Activated B cell treated with CpG ODN at 0.5 μM for 24 hours (primary cell): ENCODE results near the gene QSOX2. TPM values are rescaled to one million over a fixed set of nuclear protein-coding genes. Genes with fewer than 3 reads are reported as not detected.
A peak's percentile ranks its signal among the peaks of the same experiment; 100 is the strongest.

Source experiments
- ATAC-seq: fragments of 200-7000 bp; cut with Tn5 transposase; one replicate; pipeline ENCODE4 v1.10.0; 2021; ENCODE audit warnings: low read depth, mild to moderate bottlenecking, moderate library complexity
- CTCF ChIA-PET: fragments of 350-600 bp; sonication (Branson Sonifier 250); formaldehyde crosslinking; loops from one replicate; lab custom pipeline; 2021; ENCODE audit warnings: antibody characterized with exemption; lab: Charles Lee
- POLR2A ChIA-PET: fragments of 350-600 bp; sonication (Branson Sonifier 250); formaldehyde crosslinking; loops from one replicate; lab custom pipeline; 2021; ENCODE audit warnings: antibody characterized with exemption; lab: Charles Lee
- DNase-seq: peaks from one replicate; pipeline ENCODE4 v3.0.0; 2022
- H3K27ac Mint-ChIP-seq: one replicate; pipeline ENCODE4 v1.8.0; 2020; ENCODE audit warnings: mixed read lengths
- H3K27me3 Mint-ChIP-seq: one replicate; pipeline ENCODE4 v1.8.0; 2021; ENCODE audit warnings: mixed read lengths
- H3K36me3 Mint-ChIP-seq: one replicate; pipeline ENCODE4 v1.8.0; 2021; ENCODE audit warnings: low read depth, mixed read lengths
- H3K4me1 Mint-ChIP-seq: one replicate; pipeline ENCODE4 v1.8.0; 2021; ENCODE audit warnings: mixed read lengths
- H3K4me3 Mint-ChIP-seq: one replicate; pipeline ENCODE4 v1.8.0; 2020; ENCODE audit warnings: mild to moderate bottlenecking, mixed read lengths
- H3K9me3 Mint-ChIP-seq: one replicate; pipeline ENCODE4 v1.8.0; 2020; ENCODE audit warnings: mixed read lengths
- intact Hi-C: fragments of 100-400 bp; cut with micrococcal nuclease; formaldehyde crosslinking; loops from one replicate; pipeline ENCODE4 v1.15.1; 2024
- total RNA-seq: library from RNA; stranded (reverse); gene quantifications from 2 replicates; pipeline ENCODE4 v1.2.3, GENCODE V29; 2022
- TF ChIP-seq, protein P1 (sequence below): fragments of 200-600 bp; IDR thresholded peaks from one replicate; pipeline ENCODE4 v1.8.0; 2022; ENCODE audit warnings: antibody characterized with exemption, mild to moderate bottlenecking

The QSOX2 gene
- total RNA-seq, 1 donor from 2014 or later, result 49.1 TPM

- no peak overlapping the region for H3K4me3 Mint-ChIP-seq
- no peaks in the 10 kb centered on the region for H3K9me3 Mint-ChIP-seq
- no peak for ATAC-seq
- TF ChIP-seq, protein P1, sequence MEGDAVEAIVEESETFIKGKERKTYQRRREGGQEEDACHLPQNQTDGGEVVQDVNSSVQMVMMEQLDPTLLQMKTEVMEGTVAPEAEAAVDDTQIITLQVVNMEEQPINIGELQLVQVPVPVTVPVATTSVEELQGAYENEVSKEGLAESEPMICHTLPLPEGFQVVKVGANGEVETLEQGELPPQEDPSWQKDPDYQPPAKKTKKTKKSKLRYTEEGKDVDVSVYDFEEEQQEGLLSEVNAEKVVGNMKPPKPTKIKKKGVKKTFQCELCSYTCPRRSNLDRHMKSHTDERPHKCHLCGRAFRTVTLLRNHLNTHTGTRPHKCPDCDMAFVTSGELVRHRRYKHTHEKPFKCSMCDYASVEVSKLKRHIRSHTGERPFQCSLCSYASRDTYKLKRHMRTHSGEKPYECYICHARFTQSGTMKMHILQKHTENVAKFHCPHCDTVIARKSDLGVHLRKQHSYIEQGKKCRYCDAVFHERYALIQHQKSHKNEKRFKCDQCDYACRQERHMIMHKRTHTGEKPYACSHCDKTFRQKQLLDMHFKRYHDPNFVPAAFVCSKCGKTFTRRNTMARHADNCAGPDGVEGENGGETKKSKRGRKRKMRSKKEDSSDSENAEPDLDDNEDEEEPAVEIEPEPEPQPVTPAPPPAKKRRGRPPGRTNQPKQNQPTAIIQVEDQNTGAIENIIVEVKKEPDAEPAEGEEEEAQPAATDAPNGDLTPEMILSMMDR, result no peak
- ChIA-PET CTCF (no interaction called here), POLR2A (no interaction called here)
- no peak for DNase-seq
- H3K27ac Mint-ChIP-seq, result no peak overlapping the region
- intact Hi-C loops, result no loop called here
- H3K4me1 Mint-ChIP-seq, result peaks cover 6% of the 10 kb centered on the region
- peaks cover 16% of the 10 kb centered on the region for H3K27me3 Mint-ChIP-seq
- H3K36me3 Mint-ChIP-seq, result no peaks in the 10 kb centered on the region
Measured at GRCh38 chr9:136172412-136173079, 73.1 kb downstream of the QSOX2 start.

DNA sequence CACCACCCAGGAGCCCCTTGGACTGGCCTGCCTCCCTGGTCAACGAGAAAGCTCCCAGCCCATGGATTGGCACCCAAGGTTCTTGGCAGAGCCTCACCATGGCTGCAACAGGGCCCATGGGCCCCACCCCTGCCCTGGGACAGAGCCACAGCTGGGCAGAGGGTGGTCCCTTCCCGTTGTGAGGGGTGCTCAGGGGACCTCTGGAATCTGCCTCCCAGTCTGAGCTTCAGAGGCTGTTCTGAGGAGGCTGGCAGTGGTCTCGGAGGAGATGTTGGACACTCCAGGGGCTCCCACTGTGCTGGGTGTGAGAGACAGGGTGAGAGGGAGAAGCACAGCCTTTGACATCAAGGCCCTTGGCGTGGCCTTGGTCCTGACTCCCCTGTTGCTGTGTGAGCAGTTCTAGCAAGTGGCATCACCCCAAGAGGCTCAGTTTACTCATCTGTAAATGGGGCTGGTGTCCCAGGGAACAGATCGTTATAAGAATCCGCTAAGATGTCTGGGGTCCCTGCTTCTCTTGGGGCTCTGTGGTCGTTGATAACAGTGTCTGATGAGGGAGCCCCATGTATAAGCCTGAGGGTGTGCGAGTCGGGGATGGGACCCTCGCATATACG lies 73.7 kb downstream of the QSOX2 start:
- CTCF ChIA-PET, result interaction anchor here (1.6 to 5.7 kb wide), 4 partner anchors 71 to 111 kb away, joined by 8 to 50 read pairs (median 16); no protein-coding TSS in a partner anchor
- no peak for DNase-seq
- intact Hi-C loops, result no loop called here
- no peak for ATAC-seq
- Mint-ChIP-seq H3K27ac (no peak overlapping the region), H3K36me3 (no peaks in the 10 kb centered on the region), H3K4me1 (peaks cover 6% of the 10 kb centered on the region), H3K27me3 (peaks cover 16% of the 10 kb centered on the region), H3K4me3 (no peak overlapping the region), H3K9me3 (no peaks in the 10 kb centered on the region)
- POLR2A ChIA-PET, result interaction anchor here (1.4 kb wide), 1 partner anchor 68 kb away, joined by 3 read pairs; no protein-coding TSS in a partner anchor
- TF ChIP-seq, protein P1, result no peak

GRCh38 chr9:136171009-136171800 lies 74.4 kb downstream of the QSOX2 start:
- POLR2A ChIA-PET, result interaction anchor here (1.3 to 1.8 kb wide), 3 partner anchors 69 to 112 kb away, joined by 3 to 10 read pairs (median 7); no protein-coding TSS in a partner anchor
- CTCF ChIA-PET, result interaction anchor here (0.6 to 5.7 kb wide), 13 partner anchors 7 to 116 kb away, joined by 3 to 50 read pairs (median 4); no protein-coding TSS in a partner anchor
- TF ChIP-seq, protein P1, result no peak
- DNase-seq (no peak), ATAC-seq (no peak)
- peaks cover 6% of the 10 kb centered on the region for H3K4me1 Mint-ChIP-seq
- H3K36me3 Mint-ChIP-seq, result no peaks in the 10 kb centered on the region
- H3K27ac Mint-ChIP-seq, result no peak overlapping the region
- H3K4me3 Mint-ChIP-seq, result no peak overlapping the region
- intact Hi-C loops, result no loop called here
- peaks cover 16% of the 10 kb centered on the region for H3K27me3 Mint-ChIP-seq
- H3K9me3 Mint-ChIP-seq, result no peaks in the 10 kb centered on the region

- DNase-seq (peak; percentile 70), ATAC-seq (peak; percentile 99)
- Mint-ChIP-seq H3K9me3 (no peaks in the 10 kb centered on the region), H3K4me1 (peaks cover 6% of the 10 kb centered on the region), H3K27me3 (peaks cover 16% of the 10 kb centered on the region), H3K4me3 (no peak overlapping the region), H3K27ac (no peak overlapping the region), H3K36me3 (no peaks in the 10 kb centered on the region)
- POLR2A ChIA-PET, result interaction anchor here (1.3 to 1.8 kb wide), 4 partner anchors 70 to 113 kb away, joined by 3 to 10 read pairs (median 6); no protein-coding TSS in a partner anchor
- TF ChIP-seq, protein P1, result peak; percentile 33
- intact Hi-C loops, result loop anchor here (1.0 kb wide), 4 partner anchors 56 to 113 kb away; no protein-coding TSS in a partner anchor
- CTCF ChIA-PET, result interaction anchor here (0.6 to 5.7 kb wide), 13 partner anchors 8 to 117 kb away, joined by 3 to 50 read pairs (median 4); no protein-coding TSS in a partner anchor
Measured at GRCh38 chr9:136170006-136170901, 75.4 kb downstream of the QSOX2 start.
